NB4 (cell line): ENCODE results near the gene L3MBTL3.

Source experiments
- DNase-seq: peaks from one replicate; pipeline ENCODE4 v3.0.0; 2010; ENCODE audit warnings: low read depth
- H3K4me3 ChIP-seq: one replicate; pipeline ENCODE4 v1.5.1; 2011; ENCODE audit warnings: mild to moderate bottlenecking, low read depth, low read length, moderate library complexity
- CTCF ChIP-seq: IDR thresholded peaks from one replicate; pipeline ENCODE4 v1.5.1; 2012; ENCODE audit warnings: low read depth, low read length
- MAX ChIP-seq: IDR thresholded peaks from 2 replicates; pipeline ENCODE4 v1.6.1; 2011; ENCODE audit warnings: low read depth, low read length
- MYC ChIP-seq: IDR thresholded peaks from 2 replicates; pipeline ENCODE4 v1.6.1; 2011; ENCODE audit warnings: low read depth, low read length
- POLR2A ChIP-seq: IDR thresholded peaks from 2 replicates; pipeline ENCODE4 v1.6.1; 2011; ENCODE audit warnings: mild to moderate bottlenecking; ENCODE audit not compliant: insufficient read length; ENCODE audit errors: extremely low read depth

L3MBTL3 gene

GRCh38 chr6:130009146-130009545 is 9.2 kb upstream of the L3MBTL3 start:
- H3K4me3 ChIP-seq = no peak overlapping the region
- no peak for DNase-seq
- no peak for TF ChIP-seq POLR2A
- no peak for TF ChIP-seq MAX
- TF ChIP-seq MYC = no peak
- no peak for TF ChIP-seq CTCF

- DNase-seq = no peak
- H3K4me3 ChIP-seq = no peak overlapping the region
- no peak for TF ChIP-seq POLR2A
- no peak for TF ChIP-seq CTCF
- no peak for TF ChIP-seq MAX
- TF ChIP-seq MYC = no peak
Measured at GRCh38 chr6:130010387-130010786, 8.0 kb upstream of the L3MBTL3 start.

- DNase-seq = no peak
- H3K4me3 ChIP-seq = no peak overlapping the region
- TF ChIP-seq POLR2A (no peak), MYC (no peak), MAX (no peak), CTCF (no peak)
Measured at GRCh38 chr6:130012728-130013127, 5.7 kb upstream of the L3MBTL3 start.

- TF ChIP-seq MAX = no peak
- no peak for TF ChIP-seq POLR2A
- TF ChIP-seq MYC = no peak
- TF ChIP-seq CTCF = no peak
- DNase-seq = peak; percentile 45
- peak overlapping the region; percentile 70 for H3K4me3 ChIP-seq
Measured at GRCh38 chr6:130018744-130019325, 454 bp downstream of the L3MBTL3 start.

GRCh38 chr6:130019326-130020072 is 1.1 kb downstream of the L3MBTL3 start:
- DNase-seq = peak; percentile 62
- TF ChIP-seq POLR2A = no peak
- TF ChIP-seq MAX = no peak
- TF ChIP-seq MYC = no peak
- no peak for TF ChIP-seq CTCF
- peak overlapping the region; percentile 62 for H3K4me3 ChIP-seq
